GM12878 (cell line): ENCODE results near the gene SOCS4.

Source experiments
- ESRRA ChIP-seq: IDR thresholded peaks from 2 replicates; pipeline ENCODE4 v1.6.1; 2012; ENCODE audit warnings: mild to moderate bottlenecking, low read length, improper control_type of control experiment
- FOXK2 ChIP-seq: fragments of 450-650 bp; IDR thresholded peaks from 2 replicates; pipeline ENCODE4 v1.6.1; 2017; ENCODE audit warnings: mild to moderate bottlenecking, moderate library complexity
- TF ChIP-seq, protein P1 (sequence below), 3 experiments: IDR thresholded peaks in 2 of 3; conservative IDR thresholded peaks in 1 of 3; 2 replicates each; pipeline ENCODE4 v1.5.1; 2011; ENCODE audit warnings: low read depth in 3 of 3, low read length in 3 of 3, mild to moderate bottlenecking in 3 of 3, control low read depth in 2 of 3, moderate library complexity in 2 of 3, inconsistent platforms in 1 of 3, mixed read lengths in 1 of 3; ENCODE audit not compliant: control insufficient read depth in 2 of 3, insufficient read depth in 1 of 3; ENCODE audit errors: extremely low read depth in 1 of 3

DNA sequence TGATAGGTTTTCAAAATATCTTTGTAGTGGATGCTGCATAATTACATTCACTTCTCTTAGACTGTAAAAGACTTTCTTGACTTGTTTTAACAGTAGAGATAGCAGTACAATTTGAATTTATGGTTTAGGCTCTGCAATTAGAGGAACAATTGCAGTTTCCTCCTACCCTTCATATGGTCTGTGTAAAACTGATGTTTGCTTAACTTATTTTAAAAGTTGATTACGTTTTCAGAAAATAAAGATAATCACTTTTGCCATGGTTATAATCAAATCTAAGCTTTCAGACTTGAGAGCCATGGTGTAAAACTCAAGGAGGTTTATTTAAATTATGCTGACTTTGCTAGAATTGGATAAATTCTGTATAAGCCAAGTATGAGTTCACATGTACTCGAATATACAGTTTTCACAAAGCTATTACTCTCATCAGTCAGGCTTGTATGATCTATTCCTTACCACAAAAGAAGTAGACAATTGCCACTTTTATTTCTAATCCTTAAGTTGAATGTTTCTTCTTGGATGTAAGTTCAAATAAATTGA lies 21.9 kb downstream of the SOCS4 start:
- TF ChIP-seq, protein P1, sequence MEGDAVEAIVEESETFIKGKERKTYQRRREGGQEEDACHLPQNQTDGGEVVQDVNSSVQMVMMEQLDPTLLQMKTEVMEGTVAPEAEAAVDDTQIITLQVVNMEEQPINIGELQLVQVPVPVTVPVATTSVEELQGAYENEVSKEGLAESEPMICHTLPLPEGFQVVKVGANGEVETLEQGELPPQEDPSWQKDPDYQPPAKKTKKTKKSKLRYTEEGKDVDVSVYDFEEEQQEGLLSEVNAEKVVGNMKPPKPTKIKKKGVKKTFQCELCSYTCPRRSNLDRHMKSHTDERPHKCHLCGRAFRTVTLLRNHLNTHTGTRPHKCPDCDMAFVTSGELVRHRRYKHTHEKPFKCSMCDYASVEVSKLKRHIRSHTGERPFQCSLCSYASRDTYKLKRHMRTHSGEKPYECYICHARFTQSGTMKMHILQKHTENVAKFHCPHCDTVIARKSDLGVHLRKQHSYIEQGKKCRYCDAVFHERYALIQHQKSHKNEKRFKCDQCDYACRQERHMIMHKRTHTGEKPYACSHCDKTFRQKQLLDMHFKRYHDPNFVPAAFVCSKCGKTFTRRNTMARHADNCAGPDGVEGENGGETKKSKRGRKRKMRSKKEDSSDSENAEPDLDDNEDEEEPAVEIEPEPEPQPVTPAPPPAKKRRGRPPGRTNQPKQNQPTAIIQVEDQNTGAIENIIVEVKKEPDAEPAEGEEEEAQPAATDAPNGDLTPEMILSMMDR (IDR thresholded peaks at IDR 0.05 in 2 of 3, conservative IDR thresholded peaks at IDR 0.05 in 1 of 3; ENCODE audit: control insufficient read depth in 2 of 3, extremely low read depth in 1 of 3, insufficient read depth in 1 of 3, low read depth in 3 of 3, low read length in 3 of 3): no peak
- TF ChIP-seq ESRRA (no peak), FOXK2 (no peak)
